HepG2 (cell line): ENCODE results near the gene ZNF33A. TPM values are rescaled to one million over a fixed set of nuclear protein-coding genes. Genes with fewer than 3 reads are reported as not detected.

Experiments
- ARNTL ChIP-seq: sonication (generic); formaldehyde crosslinking; IDR thresholded peaks from 2 replicates; pipeline ENCODE4 v1.4.0; 2020; ENCODE audit warnings: mild to moderate bottlenecking, missing genetic modification reagents
- ATF4 ChIP-seq, 2 experiments: fragments of 450-650 bp in 1 of 2; sonication (generic) in 1 of 2; formaldehyde crosslinking; IDR thresholded peaks; 2 replicates each; pipeline versions ENCODE4 v1.5.0 to v1.8.0; 2020 to 2022; ENCODE audit warnings: mild to moderate bottlenecking in 1 of 2, missing genetic modification reagents in 1 of 2
- ATM ChIP-seq: fragments of 450-650 bp; IDR thresholded peaks from 2 replicates; pipeline ENCODE4 v1.7.1; 2017; ENCODE audit warnings: mild to moderate bottlenecking, borderline replicate concordance
- DZIP1 ChIP-seq: sonication (generic); formaldehyde crosslinking; IDR thresholded peaks from 2 replicates; pipeline ENCODE4 v1.5.0; 2020; ENCODE audit warnings: mild to moderate bottlenecking, missing genetic modification reagents
- GABPB1 ChIP-seq: IDR thresholded peaks from 2 replicates; pipeline ENCODE4 v1.6.1; 2016; ENCODE audit warnings: mild to moderate bottlenecking, missing genetic modification reagents, moderate library complexity, missing compliant biosample characterization
- KLF12 ChIP-seq: sonication (generic); formaldehyde crosslinking; IDR thresholded peaks from 2 replicates; pipeline ENCODE4 v1.4.0; 2020; ENCODE audit warnings: missing genetic modification reagents, borderline replicate concordance
- MED8 ChIP-seq: sonication (generic); formaldehyde crosslinking; IDR thresholded peaks from 2 replicates; pipeline ENCODE4 v1.8.1; 2023; ENCODE audit warnings: mild to moderate bottlenecking, missing genetic modification reagents; ENCODE audit not compliant: insufficient replicate concordance
- REL ChIP-seq: sonication (generic); formaldehyde crosslinking; conservative IDR thresholded peaks from 2 replicates; pipeline ENCODE4 v1.8.0; 2022; ENCODE audit warnings: mild to moderate bottlenecking, missing genetic modification reagents, moderate library complexity
- REXO4 ChIP-seq: sonication (generic); formaldehyde crosslinking; IDR thresholded peaks from 2 replicates; pipeline ENCODE4 v1.8.0; 2022; ENCODE audit warnings: missing genetic modification reagents, mild to moderate bottlenecking, borderline replicate concordance
- RFX5 ChIP-seq: IDR thresholded peaks from 2 replicates; pipeline ENCODE4 v1.6.1; 2011; ENCODE audit warnings: low read depth, low read length, improper control_type of control experiment
- SIN3A ChIP-seq: IDR thresholded peaks from 2 replicates; pipeline ENCODE4 v1.6.1; 2011; ENCODE audit warnings: low read depth, mild to moderate bottlenecking, control low read depth, low read length, borderline replicate concordance
- SNAPC4 ChIP-seq: sonication (generic); formaldehyde crosslinking; IDR thresholded peaks from 2 replicates; pipeline ENCODE4 v1.4.0; 2020; ENCODE audit warnings: mild to moderate bottlenecking, missing genetic modification reagents
- TOE1 ChIP-seq: sonication (generic); formaldehyde crosslinking; IDR thresholded peaks from 2 replicates; pipeline ENCODE4 v1.4.0; 2020; ENCODE audit warnings: mild to moderate bottlenecking, missing genetic modification reagents
- XBP1 ChIP-seq: sonication (generic); formaldehyde crosslinking; IDR thresholded peaks from 2 replicates; pipeline ENCODE4 v1.5.0; 2020; ENCODE audit warnings: missing genetic modification reagents
- ZKSCAN5 ChIP-seq: sonication (generic); formaldehyde crosslinking; IDR thresholded peaks from 2 replicates; pipeline ENCODE4 v1.5.1; 2020; ENCODE audit warnings: mild to moderate bottlenecking, missing genetic modification reagents
- ZNF224 ChIP-seq: sonication (generic); formaldehyde crosslinking; IDR thresholded peaks from 2 replicates; pipeline ENCODE4 v1.5.0; 2020; ENCODE audit warnings: mild to moderate bottlenecking, missing genetic modification reagents
- ZNF337 ChIP-seq: sonication (generic); formaldehyde crosslinking; IDR thresholded peaks from 2 replicates; pipeline ENCODE4 v1.5.1; 2020; ENCODE audit warnings: missing genetic modification reagents, low read depth, mild to moderate bottlenecking, borderline replicate concordance
- ZNF740 ChIP-seq: sonication (generic); formaldehyde crosslinking; IDR thresholded peaks from 2 replicates; pipeline ENCODE4 v1.4.0; 2020; ENCODE audit warnings: missing genetic modification reagents
- polyA plus RNA-seq, 8 experiments: library from polyadenylated mRNA; depleted of rRNA in 3 of 8; stranded (reverse) in 7 of 8; unstranded in 1 of 8; fragments of >200 nt; fragmentation: Illumina TruSeq in 4 of 8; extraction: Trizol in 4 of 8; gene quantifications; 2 replicates each; pipeline versions ENCODE4 v1.2.1 to v1.2.3, GENCODE V29; 2011 to 2016; ENCODE audit warnings: low read depth in 4 of 8, missing spikeins in 1 of 8, mixed read lengths in 1 of 8; ENCODE audit not compliant: insufficient read depth in 1 of 8
- total RNA-seq, 5 experiments: library from RNA; depleted of rRNA; stranded (reverse); fragments of >200 nt; fragmentation: Illumina TruSeq; extraction: Trizol; gene quantifications; 2 replicates each; pipeline ENCODE4 v1.2.3, GENCODE V29; 2016; ENCODE audit warnings: low read depth in 1 of 5
- TF ChIP-seq, protein P1 (sequence below): sonication (generic); formaldehyde crosslinking; IDR thresholded peaks from 2 replicates; pipeline ENCODE4 v1.8.1; 2023; ENCODE audit warnings: missing genetic modification reagents, inconsistent platforms, borderline replicate concordance

Gene ZNF33A
- total and polyA plus RNA-seq, 2 of the 13 experiments (the other 11 are each of a cell fraction or from before 2014, with no cell fraction given): 13.1 to 22.5 TPM

DNA sequence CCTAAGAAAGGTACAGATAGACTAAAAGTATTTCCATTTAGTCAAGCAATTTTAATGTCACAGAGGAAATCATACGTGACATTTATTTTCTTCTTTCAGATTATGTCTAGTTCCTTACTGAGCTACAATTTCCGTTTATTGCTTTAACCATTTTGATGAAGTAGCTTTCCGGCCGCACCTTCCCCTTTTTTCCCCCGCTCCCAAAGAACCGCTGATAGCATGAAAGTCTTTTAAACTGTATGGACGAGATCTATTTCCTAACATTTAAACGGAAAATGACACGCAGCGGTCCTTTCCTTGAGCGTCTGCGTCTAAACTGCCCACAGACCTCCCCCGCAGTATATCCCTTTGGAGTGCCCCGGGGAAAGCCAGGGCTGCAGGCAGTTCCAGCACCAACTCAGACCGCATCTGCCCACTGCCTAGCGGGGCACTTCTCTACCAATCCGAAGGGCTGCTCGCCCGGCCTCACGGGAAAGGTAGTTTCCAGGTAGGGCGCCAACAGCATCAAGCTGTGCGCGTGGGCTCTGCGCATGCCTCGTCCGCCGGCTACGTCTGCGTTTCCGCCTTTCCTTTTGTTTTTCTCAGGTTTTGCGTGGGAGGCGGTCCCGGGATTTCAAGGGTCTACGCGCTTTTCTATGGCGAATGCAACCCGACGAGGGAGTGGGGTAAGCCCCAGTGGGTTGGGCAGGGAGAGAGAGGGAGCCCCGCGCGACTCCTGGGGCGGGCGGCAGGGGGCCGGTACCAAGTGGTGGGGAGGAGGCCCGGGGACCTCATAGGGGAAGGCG lies at the start of gene ZNF33A (continued):
- TF ChIP-seq SNAPC4 (CRISPR knock-in tag): peak; percentile 80
- TF ChIP-seq SIN3A: peak; percentile 49; the same call in 1 of the 2 replicates
- no peak for TF ChIP-seq XBP1 (CRISPR knock-in tag)
- no peak for TF ChIP-seq DZIP1
- peak; percentile 83; the same call in 1 of the 2 replicates for TF ChIP-seq KLF12 (CRISPR knock-in tag)
- peak; percentile 52; the same call in 1 of the 2 replicates for TF ChIP-seq RFX5
- TF ChIP-seq ATF4 (CRISPR knock-in tag; IDR thresholded peaks at IDR 0.05): no peak
- no peak for TF ChIP-seq ZNF740 (CRISPR knock-in tag)
- TF ChIP-seq REL (CRISPR knock-in tag): no peak; the same call in 1 of the 2 replicates
- TF ChIP-seq ZNF337 (CRISPR knock-in tag): no peak
- TF ChIP-seq ARNTL (CRISPR knock-in tag): no peak; the same call in 1 of the 2 replicates
- TF ChIP-seq, protein P1, sequence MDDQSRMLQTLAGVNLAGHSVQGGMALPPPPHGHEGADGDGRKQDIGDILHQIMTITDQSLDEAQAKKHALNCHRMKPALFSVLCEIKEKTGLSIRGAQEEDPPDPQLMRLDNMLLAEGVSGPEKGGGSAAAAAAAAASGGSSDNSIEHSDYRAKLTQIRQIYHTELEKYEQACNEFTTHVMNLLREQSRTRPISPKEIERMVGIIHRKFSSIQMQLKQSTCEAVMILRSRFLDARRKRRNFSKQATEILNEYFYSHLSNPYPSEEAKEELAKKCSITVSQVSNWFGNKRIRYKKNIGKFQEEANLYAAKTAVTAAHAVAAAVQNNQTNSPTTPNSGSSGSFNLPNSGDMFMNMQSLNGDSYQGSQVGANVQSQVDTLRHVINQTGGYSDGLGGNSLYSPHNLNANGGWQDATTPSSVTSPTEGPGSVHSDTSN (CRISPR knock-in tag): no peak
- no peak for TF ChIP-seq REXO4 (CRISPR knock-in tag)
- TF ChIP-seq MED8 (CRISPR knock-in tag): no peak
- TF ChIP-seq ZKSCAN5 (CRISPR knock-in tag): no peak
- peak; percentile 91 for TF ChIP-seq GABPB1 (CRISPR knock-in tag)
- TF ChIP-seq TOE1 (CRISPR knock-in tag): no peak
- TF ChIP-seq ZNF224: no peak
- TF ChIP-seq ATM: no peak
